Left hindlimb (tissue), 1 donor: Measurements from ENCODE around the gene SLC24A4.
A peak's percentile ranks its signal among the peaks of the same experiment; 100 is the strongest.

Experiments
- DNase-seq: peaks from one replicate; pipeline ENCODE4 v3.0.0-alpha.2; 2018

Gene SLC24A4

GRCh38 chr14:92317511-92317910, 5.5 kb upstream of the SLC24A4 start:
- DNase-seq: no peak

- no peak for DNase-seq
Observed at GRCh38 chr14:92321701-92322100, 1.3 kb upstream of the SLC24A4 start.

GRCh38 chr14:92322516-92322915, 449 bp upstream of the SLC24A4 start:
- no peak for DNase-seq

GRCh38 chr14:92323916-92324818, 1.2 kb downstream of the SLC24A4 start:
- no peak for DNase-seq

GRCh38 chr14:92325835-92326234, 2.9 kb downstream of the SLC24A4 start:
- DNase-seq: no peak

GRCh38 chr14:92328664-92329255, 5.8 kb downstream of the SLC24A4 start:
- DNase-seq: no peak

GRCh38 chr14:92334050-92334449, 11.1 kb downstream of the SLC24A4 start:
- DNase-seq: no peak

- DNase-seq: no peak
Observed at GRCh38 chr14:92336363-92336762, 13.4 kb downstream of the SLC24A4 start.

- no peak for DNase-seq
Observed at GRCh38 chr14:92339426-92339825, 16.5 kb downstream of the SLC24A4 start.

- DNase-seq: no peak
Observed at GRCh38 chr14:92340071-92340470, 17.1 kb downstream of the SLC24A4 start.

GRCh38 chr14:92340931-92341330, 18.0 kb downstream of the SLC24A4 start:
- DNase-seq: no peak

GRCh38 chr14:92341791-92342190, 18.8 kb downstream of the SLC24A4 start:
- no peak for DNase-seq

- no peak for DNase-seq
Observed at GRCh38 chr14:92348154-92348553, 25.2 kb downstream of the SLC24A4 start.

GRCh38 chr14:92351750-92352149, 28.8 kb downstream of the SLC24A4 start:
- DNase-seq: no peak

GRCh38 chr14:92352158-92352985, 29.4 kb downstream of the SLC24A4 start:
- DNase-seq: no peak

- no peak for DNase-seq
Observed at GRCh38 chr14:92353447-92353846, 30.5 kb downstream of the SLC24A4 start.

GRCh38 chr14:92356677-92357076, 33.7 kb downstream of the SLC24A4 start:
- no peak for DNase-seq

- DNase-seq: no peak
Observed at GRCh38 chr14:92360651-92361370, 37.8 kb downstream of the SLC24A4 start.

GRCh38 chr14:92362781-92363235, 39.8 kb downstream of the SLC24A4 start:
- DNase-seq: peak; percentile 67

- no peak for DNase-seq
Observed at GRCh38 chr14:92366237-92366636, 43.3 kb downstream of the SLC24A4 start.

- no peak for DNase-seq
Observed at GRCh38 chr14:92368001-92368400, 45.0 kb downstream of the SLC24A4 start.

GRCh38 chr14:92369097-92369496, 46.1 kb downstream of the SLC24A4 start:
- DNase-seq: no peak

GRCh38 chr14:92372230-92372629, 49.3 kb downstream of the SLC24A4 start:
- DNase-seq: no peak
